ENCODE results near the gene OSBP2. TPM values are rescaled to one million over a fixed set of nuclear protein-coding genes. Genes with fewer than 3 reads are reported as not detected.

OSBP2 gene
- total RNA-seq, 4 donors from 2014 or later, result 3.3 to 7.7 (median 4.6) TPM; not detected in 1

GRCh38 chr22:30824711-30825110, 130.0 kb downstream of the OSBP2 start:
- no peak overlapping the region for H3K27ac ChIP-seq
- TF ChIP-seq POLR2A (IDR thresholded peaks at IDR 0.05), result no peak
- TF ChIP-seq, protein P1, sequence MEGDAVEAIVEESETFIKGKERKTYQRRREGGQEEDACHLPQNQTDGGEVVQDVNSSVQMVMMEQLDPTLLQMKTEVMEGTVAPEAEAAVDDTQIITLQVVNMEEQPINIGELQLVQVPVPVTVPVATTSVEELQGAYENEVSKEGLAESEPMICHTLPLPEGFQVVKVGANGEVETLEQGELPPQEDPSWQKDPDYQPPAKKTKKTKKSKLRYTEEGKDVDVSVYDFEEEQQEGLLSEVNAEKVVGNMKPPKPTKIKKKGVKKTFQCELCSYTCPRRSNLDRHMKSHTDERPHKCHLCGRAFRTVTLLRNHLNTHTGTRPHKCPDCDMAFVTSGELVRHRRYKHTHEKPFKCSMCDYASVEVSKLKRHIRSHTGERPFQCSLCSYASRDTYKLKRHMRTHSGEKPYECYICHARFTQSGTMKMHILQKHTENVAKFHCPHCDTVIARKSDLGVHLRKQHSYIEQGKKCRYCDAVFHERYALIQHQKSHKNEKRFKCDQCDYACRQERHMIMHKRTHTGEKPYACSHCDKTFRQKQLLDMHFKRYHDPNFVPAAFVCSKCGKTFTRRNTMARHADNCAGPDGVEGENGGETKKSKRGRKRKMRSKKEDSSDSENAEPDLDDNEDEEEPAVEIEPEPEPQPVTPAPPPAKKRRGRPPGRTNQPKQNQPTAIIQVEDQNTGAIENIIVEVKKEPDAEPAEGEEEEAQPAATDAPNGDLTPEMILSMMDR (IDR thresholded peaks at IDR 0.05), result no peak
- H3K36me3 ChIP-seq, result no peaks in the 10 kb centered on the region
- no peak for DNase-seq
- H3K4me1 ChIP-seq, result peaks cover 0 to 8% of the 10 kb centered on the region in 2 donors
- no peaks in the 10 kb centered on the region for H3K9me3 ChIP-seq
- H3K27me3 ChIP-seq, result no peaks in the 10 kb centered on the region
- intact Hi-C loops (cut with DNase I; ENCODE audit: low total_unique reads), result no loop called here
- H3K4me3 ChIP-seq, result no peak overlapping the region

- Histone ChIP-seq H3K4me3 (no peak overlapping the region), H3K36me3 (no peaks in the 10 kb centered on the region), H3K27ac (no peak overlapping the region), H3K27me3 (no peaks in the 10 kb centered on the region), H3K4me1 (peaks cover 0 to 8% of the 10 kb centered on the region in 2 donors), H3K9me3 (no peaks in the 10 kb centered on the region)
- intact Hi-C loops (cut with DNase I; ENCODE audit: low total_unique reads), result no loop called here
- no peak for DNase-seq
- TF ChIP-seq, protein P1 (IDR thresholded peaks at IDR 0.05), result no peak
- no peak for TF ChIP-seq POLR2A (IDR thresholded peaks at IDR 0.05)
These were observed 131.2 kb downstream of the OSBP2 start for GRCh38 chr22:30825711-30826505.

- Histone ChIP-seq H3K27ac (no peak overlapping the region), H3K36me3 (no peaks in the 10 kb centered on the region), H3K27me3 (no peaks in the 10 kb centered on the region), H3K4me1 (peaks cover 0 to 8% of the 10 kb centered on the region in 2 donors), H3K9me3 (no peaks in the 10 kb centered on the region), H3K4me3 (no peak overlapping the region)
- no peak for DNase-seq
- no peak for TF ChIP-seq POLR2A (IDR thresholded peaks at IDR 0.05)
- TF ChIP-seq, protein P1 (IDR thresholded peaks at IDR 0.05), result no peak
- intact Hi-C loops (cut with DNase I; ENCODE audit: low total_unique reads), result no loop called here
These were observed 132.1 kb downstream of the OSBP2 start for GRCh38 chr22:30826670-30827355.

GRCh38 chr22:30827646-30828045, 133.0 kb downstream of the OSBP2 start:
- Histone ChIP-seq H3K27me3 (no peaks in the 10 kb centered on the region), H3K36me3 (no peaks in the 10 kb centered on the region), H3K4me1 (peaks cover 0 to under 1% of the 10 kb centered on the region in 2 donors), H3K4me3 (no peak overlapping the region), H3K9me3 (no peaks in the 10 kb centered on the region), H3K27ac (no peak overlapping the region)
- DNase-seq, result no peak
- TF ChIP-seq, protein P1 (IDR thresholded peaks at IDR 0.05), result no peak
- TF ChIP-seq POLR2A (IDR thresholded peaks at IDR 0.05), result no peak
- intact Hi-C loops (cut with DNase I; ENCODE audit: low total_unique reads), result no loop called here
